Esophagus muscularis mucosa (tissue), 4 donors: ENCODE data around the gene EMID1.

Experiments
- CTCF ChIP-seq, 3 experiments: fragments of 200-600 bp in 2 of 3; fragments of 450-650 bp in 1 of 3; sonication (generic) in 2 of 3; IDR thresholded peaks; one replicate each; pipeline ENCODE4 v1.5.1; 2017 to 2019; ENCODE audit warnings: antibody characterized with exemption in 3 of 3, mild to moderate bottlenecking in 2 of 3, moderate library complexity in 1 of 3
- EP300 ChIP-seq: sonication (generic); formaldehyde crosslinking; IDR thresholded peaks from one replicate; pipeline ENCODE4 v1.6.1; 2017; ENCODE audit warnings: antibody characterized with exemption
- POLR2A ChIP-seq: fragments of 450-650 bp; IDR thresholded peaks from one replicate; pipeline ENCODE4 v1.6.1; 2017; ENCODE audit warnings: antibody characterized with exemption, moderate library complexity, mild to moderate bottlenecking, low read depth

DNA sequence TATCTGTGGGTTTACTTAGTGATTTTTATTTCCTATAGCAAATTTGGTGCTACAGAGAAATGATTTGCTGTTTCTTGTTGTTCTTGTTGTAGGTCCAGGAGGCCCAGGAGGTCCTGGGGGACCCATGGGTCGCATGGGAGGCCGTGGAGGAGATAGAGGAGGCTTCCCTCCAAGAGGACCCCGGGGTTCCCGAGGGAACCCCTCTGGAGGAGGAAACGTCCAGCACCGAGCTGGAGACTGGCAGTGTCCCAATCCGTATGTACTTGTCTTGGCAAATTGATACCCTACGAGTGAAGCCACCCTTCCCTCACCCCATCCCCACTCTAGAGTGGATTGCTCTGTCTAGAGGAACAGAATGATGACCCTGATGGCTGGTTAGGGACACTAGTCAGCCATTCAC lies 92.9 kb downstream of the EMID1 start:
- no peak for TF ChIP-seq POLR2A
- TF ChIP-seq EP300 = no peak
- TF ChIP-seq CTCF (IDR thresholded peaks at IDR 0.05) = no peak
